Ishikawa (cell line): ENCODE data around the gene FBXW11.

Source experiments
- CEBPB ChIP-seq: IDR thresholded peaks from 2 replicates; pipeline ENCODE4 v1.6.1; 2012
- CREB1 ChIP-seq: IDR thresholded peaks from 2 replicates; pipeline ENCODE4 v1.6.1; 2012; ENCODE audit warnings: low read depth
- EGR1 ChIP-seq: IDR thresholded peaks from 2 replicates; pipeline ENCODE4 v1.6.1; 2012
- EP300 ChIP-seq: IDR thresholded peaks from 2 replicates; pipeline ENCODE4 v1.6.1; 2012; ENCODE audit warnings: borderline replicate concordance
- FOXM1 ChIP-seq: IDR thresholded peaks from 2 replicates; pipeline ENCODE4 v1.6.1; 2012; ENCODE audit warnings: low read depth, borderline replicate concordance
- NFIC ChIP-seq: IDR thresholded peaks from 2 replicates; pipeline ENCODE4 v1.6.1; 2012
- RAD21 ChIP-seq: IDR thresholded peaks from 2 replicates; pipeline ENCODE4 v1.6.1; 2012; ENCODE audit warnings: low read depth
- TAF1 ChIP-seq: IDR thresholded peaks from 2 replicates; pipeline ENCODE4 v1.6.1; 2012; ENCODE audit warnings: low read depth, mild to moderate bottlenecking
- TCF12 ChIP-seq: IDR thresholded peaks from 2 replicates; pipeline ENCODE4 v1.6.1; 2012; ENCODE audit warnings: low read depth
- TEAD4 ChIP-seq: IDR thresholded peaks from 2 replicates; pipeline ENCODE4 v1.6.1; 2012
- YY1 ChIP-seq: IDR thresholded peaks from 2 replicates; pipeline ENCODE4 v1.6.1; 2012; ENCODE audit warnings: low read depth
- ZBTB7A ChIP-seq: IDR thresholded peaks from 2 replicates; pipeline ENCODE4 v1.6.1; 2012; ENCODE audit warnings: low read depth
- TF ChIP-seq, protein P1 (sequence below): IDR thresholded peaks from 2 replicates; pipeline ENCODE4 v1.6.1; 2012; ENCODE audit warnings: low read depth, mild to moderate bottlenecking
- TF ChIP-seq, protein P2 (sequence below): IDR thresholded peaks from 2 replicates; pipeline ENCODE4 v1.6.1; 2012
- TF ChIP-seq, protein P3 (sequence below): IDR thresholded peaks from 2 replicates; pipeline ENCODE4 v1.6.1; 2012

The FBXW11 gene

DNA sequence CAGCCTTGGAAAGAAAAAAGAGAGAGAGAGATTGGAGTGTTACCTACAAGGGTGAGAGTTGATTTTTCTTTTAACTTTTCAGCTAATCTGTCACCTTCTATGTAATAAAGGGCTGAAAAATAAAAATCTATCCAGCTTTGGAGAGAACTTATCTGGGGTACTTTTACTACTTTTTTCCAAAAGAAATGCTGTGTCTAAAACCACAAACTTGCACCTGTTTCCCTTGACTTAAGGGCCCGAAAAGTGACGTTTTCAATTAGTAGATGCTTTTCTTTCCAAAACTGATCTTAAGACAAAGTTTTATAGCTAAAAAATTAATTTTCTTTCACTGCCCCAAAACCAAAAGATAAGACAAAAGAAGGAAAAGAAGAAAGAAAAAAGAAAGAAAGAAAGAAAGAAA is 172.0 kb downstream of the FBXW11 start:
- TF ChIP-seq, protein P1, sequence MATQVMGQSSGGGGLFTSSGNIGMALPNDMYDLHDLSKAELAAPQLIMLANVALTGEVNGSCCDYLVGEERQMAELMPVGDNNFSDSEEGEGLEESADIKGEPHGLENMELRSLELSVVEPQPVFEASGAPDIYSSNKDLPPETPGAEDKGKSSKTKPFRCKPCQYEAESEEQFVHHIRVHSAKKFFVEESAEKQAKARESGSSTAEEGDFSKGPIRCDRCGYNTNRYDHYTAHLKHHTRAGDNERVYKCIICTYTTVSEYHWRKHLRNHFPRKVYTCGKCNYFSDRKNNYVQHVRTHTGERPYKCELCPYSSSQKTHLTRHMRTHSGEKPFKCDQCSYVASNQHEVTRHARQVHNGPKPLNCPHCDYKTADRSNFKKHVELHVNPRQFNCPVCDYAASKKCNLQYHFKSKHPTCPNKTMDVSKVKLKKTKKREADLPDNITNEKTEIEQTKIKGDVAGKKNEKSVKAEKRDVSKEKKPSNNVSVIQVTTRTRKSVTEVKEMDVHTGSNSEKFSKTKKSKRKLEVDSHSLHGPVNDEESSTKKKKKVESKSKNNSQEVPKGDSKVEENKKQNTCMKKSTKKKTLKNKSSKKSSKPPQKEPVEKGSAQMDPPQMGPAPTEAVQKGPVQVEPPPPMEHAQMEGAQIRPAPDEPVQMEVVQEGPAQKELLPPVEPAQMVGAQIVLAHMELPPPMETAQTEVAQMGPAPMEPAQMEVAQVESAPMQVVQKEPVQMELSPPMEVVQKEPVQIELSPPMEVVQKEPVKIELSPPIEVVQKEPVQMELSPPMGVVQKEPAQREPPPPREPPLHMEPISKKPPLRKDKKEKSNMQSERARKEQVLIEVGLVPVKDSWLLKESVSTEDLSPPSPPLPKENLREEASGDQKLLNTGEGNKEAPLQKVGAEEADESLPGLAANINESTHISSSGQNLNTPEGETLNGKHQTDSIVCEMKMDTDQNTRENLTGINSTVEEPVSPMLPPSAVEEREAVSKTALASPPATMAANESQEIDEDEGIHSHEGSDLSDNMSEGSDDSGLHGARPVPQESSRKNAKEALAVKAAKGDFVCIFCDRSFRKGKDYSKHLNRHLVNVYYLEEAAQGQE = no peak
- TF ChIP-seq CREB1 = no peak
- no peak for TF ChIP-seq ZBTB7A
- TF ChIP-seq EP300 = no peak
- no peak for TF ChIP-seq EGR1
- TF ChIP-seq CEBPB = no peak
- no peak for TF ChIP-seq TAF1

DNA sequence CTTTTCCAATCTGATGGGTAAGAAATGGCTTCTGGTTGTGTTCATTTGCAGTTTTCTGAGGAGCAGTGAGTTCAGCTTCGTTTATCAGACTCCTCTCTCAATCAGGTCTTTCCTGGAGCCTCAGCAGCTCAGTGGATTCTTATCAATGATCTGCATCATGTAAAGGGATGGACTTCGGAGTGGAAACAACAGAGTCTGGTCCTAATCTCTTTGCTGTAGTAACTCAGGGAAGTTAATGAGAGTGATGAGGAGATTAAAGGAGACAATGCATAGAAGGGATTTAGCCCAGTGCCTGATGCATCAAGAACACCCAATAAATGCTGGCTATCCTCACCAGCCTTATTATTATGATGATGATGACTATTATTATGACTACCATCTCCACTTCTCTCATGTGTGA is 173.7 kb downstream of the FBXW11 start:
- TF ChIP-seq CREB1 = no peak
- no peak for TF ChIP-seq EP300
- TF ChIP-seq, protein P2, sequence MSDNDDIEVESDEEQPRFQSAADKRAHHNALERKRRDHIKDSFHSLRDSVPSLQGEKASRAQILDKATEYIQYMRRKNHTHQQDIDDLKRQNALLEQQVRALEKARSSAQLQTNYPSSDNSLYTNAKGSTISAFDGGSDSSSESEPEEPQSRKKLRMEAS = no peak
- no peak for TF ChIP-seq TAF1
- TF ChIP-seq ZBTB7A = no peak
- TF ChIP-seq, protein P3, sequence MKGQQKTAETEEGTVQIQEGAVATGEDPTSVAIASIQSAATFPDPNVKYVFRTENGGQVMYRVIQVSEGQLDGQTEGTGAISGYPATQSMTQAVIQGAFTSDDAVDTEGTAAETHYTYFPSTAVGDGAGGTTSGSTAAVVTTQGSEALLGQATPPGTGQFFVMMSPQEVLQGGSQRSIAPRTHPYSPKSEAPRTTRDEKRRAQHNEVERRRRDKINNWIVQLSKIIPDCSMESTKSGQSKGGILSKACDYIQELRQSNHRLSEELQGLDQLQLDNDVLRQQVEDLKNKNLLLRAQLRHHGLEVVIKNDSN = no peak
- TF ChIP-seq TEAD4 = no peak
- no peak for TF ChIP-seq CEBPB
- TF ChIP-seq, protein P1 = no peak
- no peak for TF ChIP-seq FOXM1
- no peak for TF ChIP-seq YY1
- no peak for TF ChIP-seq EGR1
- no peak for TF ChIP-seq RAD21
- TF ChIP-seq NFIC = no peak
- TF ChIP-seq TCF12 = no peak

DNA sequence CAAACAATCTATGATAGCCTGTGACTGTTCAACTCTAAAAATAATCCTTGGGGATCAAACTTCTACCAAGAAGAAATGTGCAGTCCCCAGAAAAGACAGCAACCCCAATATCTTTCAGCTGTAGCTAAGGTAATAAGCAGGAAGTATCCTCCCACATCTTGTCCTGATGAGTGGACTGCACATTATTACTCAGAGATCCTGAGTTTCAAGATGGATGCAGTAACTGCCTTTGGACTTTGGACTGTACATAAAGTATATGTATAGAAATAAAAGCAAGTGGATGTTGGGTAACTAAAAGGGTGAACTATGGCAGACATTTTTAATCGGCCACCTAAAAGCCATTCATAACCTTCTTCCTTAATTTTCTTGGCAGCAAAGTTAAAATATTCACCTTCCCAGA is 175.8 kb downstream of the FBXW11 start:
- TF ChIP-seq, protein P1 = no peak
- TF ChIP-seq CEBPB (no peak), YY1 (no peak), TEAD4 (no peak), NFIC (no peak), EP300 (no peak), CREB1 (no peak), RAD21 (no peak)
- TF ChIP-seq, protein P3 = no peak

DNA sequence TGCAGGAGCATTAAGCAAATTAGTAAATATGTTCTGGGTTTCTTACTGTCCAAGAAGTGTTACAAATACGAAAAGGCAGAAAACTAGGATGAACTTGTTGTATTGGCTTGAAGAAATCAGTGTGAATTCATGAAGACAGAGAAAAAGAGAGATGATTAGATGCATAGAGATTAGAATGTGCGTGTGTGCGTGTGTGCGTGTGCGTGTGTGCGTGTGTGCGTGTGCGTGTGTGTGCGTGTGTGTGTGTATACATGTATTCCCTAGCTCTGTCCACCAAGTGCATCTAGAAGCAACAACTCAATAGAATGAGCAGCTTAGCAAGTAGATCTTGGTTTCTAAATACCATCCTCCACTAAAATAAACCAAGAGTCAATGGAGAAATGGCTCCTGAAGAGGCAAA is 179.3 kb downstream of the FBXW11 start:
- TF ChIP-seq FOXM1 = no peak
- TF ChIP-seq, protein P2 = no peak
- TF ChIP-seq, protein P3 = no peak
- TF ChIP-seq YY1 = no peak
- no peak for TF ChIP-seq EP300
- TF ChIP-seq TCF12 = no peak
- TF ChIP-seq, protein P1 = no peak
- TF ChIP-seq TAF1 = no peak
- no peak for TF ChIP-seq CREB1
- no peak for TF ChIP-seq TEAD4
- TF ChIP-seq ZBTB7A = no peak
- TF ChIP-seq CEBPB = no peak
- no peak for TF ChIP-seq RAD21
- TF ChIP-seq EGR1 = no peak
- TF ChIP-seq NFIC = no peak
